Stimulated activated CD8-positive, alpha-beta memory T cell treated with anti-CD3 and anti-CD28 coated beads, Interleukin-15, amount 100 ng/mL, for 4 hours (primary cell): Measurements from ENCODE around the gene AK2.
A peak's percentile ranks its signal among the peaks of the same experiment; 100 is the strongest.
"Not testable (repeated sequence)": the region's sequence is repeated elsewhere in the genome, so short reads cannot be mapped to it uniquely, and the experiment has no call there.

Experiments
- DNase-seq, 2 donors: peaks; one replicate each; pipeline ENCODE4 v3.0.0-alpha.2; 2020; ENCODE audit warnings: low read depth in 2 of 2

AK2 gene

GRCh38 chr1:33036526-33037503 is at the start of gene AK2:
TSS of gene AK2 (minus strand) at chr1:33036883. CDS start at chr1:33036828, 55 bp downstream.
- DNase-seq: peak; percentile 80 to 83

GRCh38 chr1:33086384-33086850 is 49.7 kb upstream of the AK2 start:
- no peak for DNase-seq

- DNase-seq: no peak
Observed at GRCh38 chr1:33085332-33085731, 48.6 kb upstream of the AK2 start.

GRCh38 chr1:33082575-33083108 is 46.0 kb upstream of the AK2 start:
- no peak for DNase-seq

GRCh38 chr1:33081554-33082305 is 45.0 kb upstream of the AK2 start:
- no peak for DNase-seq

- peak; percentile 88 to 91 for DNase-seq
Observed at GRCh38 chr1:33080885-33081553, 44.3 kb upstream of the AK2 start, which contains the start of gene AZIN2. TSS of gene AZIN2 (plus strand) at chr1:33081153. CDS start at chr1:33082250, 1,097 bp downstream.

GRCh38 chr1:33080373-33080772 is 43.7 kb upstream of the AK2 start:
- DNase-seq: no peak

GRCh38 chr1:33078030-33078591 is 41.4 kb upstream of the AK2 start:
- no peak for DNase-seq

- no peak for DNase-seq
Observed at GRCh38 chr1:33074193-33074945, 37.7 kb upstream of the AK2 start.

- DNase-seq: no peak
Observed at GRCh38 chr1:33072707-33073106, 36.0 kb upstream of the AK2 start.

GRCh38 chr1:33070628-33071027 is 33.9 kb upstream of the AK2 start:
- no peak for DNase-seq

GRCh38 chr1:33068108-33068507 is 31.4 kb upstream of the AK2 start:
- not testable (repeated sequence) for DNase-seq

- DNase-seq: not testable (repeated sequence)
Observed at GRCh38 chr1:33066477-33066876, 29.8 kb upstream of the AK2 start.

GRCh38 chr1:33065301-33065700 is 28.6 kb upstream of the AK2 start:
- no peak for DNase-seq

GRCh38 chr1:33064284-33064683 is 27.6 kb upstream of the AK2 start:
- not testable (repeated sequence) for DNase-seq

GRCh38 chr1:33061834-33062233 is 25.2 kb upstream of the AK2 start:
- no peak for DNase-seq

- no peak for DNase-seq
Observed at GRCh38 chr1:33060579-33061083, 23.9 kb upstream of the AK2 start.

- DNase-seq: no peak
Observed at GRCh38 chr1:33057095-33057494, 20.4 kb upstream of the AK2 start.

GRCh38 chr1:33056426-33056825 is 19.7 kb upstream of the AK2 start:
- no peak for DNase-seq
